HG03565 (cell line): ENCODE data around the gene MATN1.
"Not testable (repeated sequence)": the region's sequence is repeated elsewhere in the genome, so short reads cannot be mapped to it uniquely, and the experiment has no call there.

ENCODE experiments used
- ATAC-seq: cut with Tn5 transposase; IDR thresholded peaks from one replicate; pipeline ENCODE4 v1.9.1; 2021; ENCODE audit warnings: mild to moderate bottlenecking, moderate library complexity; ENCODE audit not compliant: unreplicated experiment

The MATN1 gene, protein sequence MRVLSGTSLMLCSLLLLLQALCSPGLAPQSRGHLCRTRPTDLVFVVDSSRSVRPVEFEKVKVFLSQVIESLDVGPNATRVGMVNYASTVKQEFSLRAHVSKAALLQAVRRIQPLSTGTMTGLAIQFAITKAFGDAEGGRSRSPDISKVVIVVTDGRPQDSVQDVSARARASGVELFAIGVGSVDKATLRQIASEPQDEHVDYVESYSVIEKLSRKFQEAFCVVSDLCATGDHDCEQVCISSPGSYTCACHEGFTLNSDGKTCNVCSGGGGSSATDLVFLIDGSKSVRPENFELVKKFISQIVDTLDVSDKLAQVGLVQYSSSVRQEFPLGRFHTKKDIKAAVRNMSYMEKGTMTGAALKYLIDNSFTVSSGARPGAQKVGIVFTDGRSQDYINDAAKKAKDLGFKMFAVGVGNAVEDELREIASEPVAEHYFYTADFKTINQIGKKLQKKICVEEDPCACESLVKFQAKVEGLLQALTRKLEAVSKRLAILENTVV

DNA sequence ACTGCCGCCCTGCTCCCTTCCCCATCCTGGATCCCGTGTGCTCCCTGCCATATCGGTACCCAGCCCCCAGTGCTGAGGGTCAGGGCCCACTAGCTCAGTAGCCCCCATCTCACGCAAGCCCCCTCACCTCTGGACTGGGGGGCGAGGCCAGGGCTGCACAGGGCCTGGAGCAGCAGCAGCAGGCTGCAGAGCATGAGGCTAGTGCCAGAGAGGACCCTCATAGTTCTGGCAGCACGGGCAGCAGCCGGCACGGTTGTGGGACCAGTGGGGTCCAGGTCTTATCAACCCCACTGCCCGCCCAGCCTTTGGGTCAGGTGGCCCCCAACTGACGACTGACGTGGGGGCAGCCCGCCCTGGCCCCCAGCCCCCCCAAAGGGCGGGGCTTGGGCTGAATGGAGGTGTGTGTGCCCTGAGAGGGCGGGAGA, at the start of gene MATN1:
Gene MATN1, minus strand, starts transcription at position 255 of the 425 bp plus-strand sequence. Its CDS starts 34 bp downstream, at position 221.
- no peak for ATAC-seq

DNA sequence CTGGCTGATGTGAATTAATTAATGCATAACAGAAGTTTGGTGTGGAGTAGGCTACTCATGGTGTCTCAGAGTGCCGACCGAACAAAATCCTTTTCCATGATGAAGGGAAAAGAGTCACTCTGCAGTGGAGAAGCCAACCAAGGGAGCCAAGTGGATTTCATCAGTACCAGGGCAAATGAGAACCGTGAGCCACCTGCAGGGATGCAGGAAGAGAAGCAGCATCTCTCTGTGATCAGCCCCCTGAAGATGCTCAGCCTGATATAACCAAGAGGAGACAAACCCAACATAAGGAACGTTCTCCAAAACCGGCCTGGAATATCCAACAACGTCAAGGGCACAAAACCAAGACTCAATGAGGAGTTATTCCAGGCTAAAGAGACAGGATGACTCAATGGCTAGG, 47.6 kb upstream of the MATN1 start:
- ATAC-seq = no peak

DNA sequence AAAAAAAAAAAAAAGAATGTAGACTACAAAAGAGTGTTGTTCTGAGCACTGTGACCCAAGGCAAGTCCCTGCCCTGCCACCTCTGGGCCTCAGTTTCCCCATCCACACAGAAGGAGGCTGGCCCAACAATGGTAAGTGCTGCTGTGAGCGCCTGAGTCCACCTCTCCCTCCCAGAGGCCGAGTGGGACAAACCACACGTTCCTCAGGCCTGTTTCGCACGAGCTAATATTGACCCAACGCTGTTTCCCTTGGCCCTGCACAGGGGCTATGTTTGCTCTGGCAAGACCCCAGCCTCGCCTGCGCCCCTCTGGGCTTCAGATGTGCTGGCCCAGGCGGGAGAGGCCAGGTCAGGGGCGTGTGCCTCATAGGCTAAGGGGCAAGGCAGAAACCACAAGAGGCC, 46.8 kb upstream of the MATN1 start:
- ATAC-seq = no peak

DNA sequence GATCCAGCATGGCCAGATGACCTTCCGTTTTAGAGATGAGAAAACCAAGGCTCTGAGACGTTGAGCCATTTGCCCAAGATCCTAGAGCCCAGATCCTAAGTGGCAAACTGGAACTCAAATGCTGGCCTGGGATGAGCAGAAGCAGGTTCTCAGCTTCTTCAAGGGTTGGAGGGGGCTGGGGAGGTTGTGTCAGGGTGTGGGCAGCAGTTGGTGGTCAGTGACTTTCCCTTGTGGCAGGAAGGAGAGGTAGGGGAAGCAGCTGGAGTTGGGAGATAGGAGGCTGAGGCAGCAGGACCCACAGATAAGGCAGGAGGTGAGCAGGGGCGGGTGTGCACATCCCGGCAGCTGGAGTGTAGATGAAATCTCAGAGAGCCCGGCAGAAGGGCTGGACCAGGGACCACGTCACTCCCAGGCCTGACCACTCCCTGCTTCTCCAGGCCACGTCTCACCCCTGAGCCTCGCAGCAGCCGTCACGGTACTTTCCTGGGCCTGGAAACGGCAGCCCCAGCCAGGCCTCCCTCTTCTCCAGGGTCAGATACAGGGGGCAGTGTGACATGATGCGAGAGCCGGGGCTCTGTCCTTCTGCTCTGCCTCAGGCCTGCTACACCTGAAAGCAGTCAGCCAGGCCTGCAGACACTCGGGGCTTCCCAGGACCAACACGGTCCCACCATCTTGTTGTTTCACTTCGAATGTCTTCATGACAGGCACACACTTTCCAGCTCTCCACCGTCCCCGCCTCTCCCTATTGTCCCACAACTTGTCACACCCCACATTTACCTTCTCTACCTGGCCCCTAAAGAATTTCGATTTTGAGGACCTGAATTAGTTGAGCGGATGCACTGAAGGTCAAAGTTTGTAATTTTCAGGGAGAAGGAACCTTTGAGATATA, 45.7 kb upstream of the MATN1 start:
- no peak for ATAC-seq

DNA sequence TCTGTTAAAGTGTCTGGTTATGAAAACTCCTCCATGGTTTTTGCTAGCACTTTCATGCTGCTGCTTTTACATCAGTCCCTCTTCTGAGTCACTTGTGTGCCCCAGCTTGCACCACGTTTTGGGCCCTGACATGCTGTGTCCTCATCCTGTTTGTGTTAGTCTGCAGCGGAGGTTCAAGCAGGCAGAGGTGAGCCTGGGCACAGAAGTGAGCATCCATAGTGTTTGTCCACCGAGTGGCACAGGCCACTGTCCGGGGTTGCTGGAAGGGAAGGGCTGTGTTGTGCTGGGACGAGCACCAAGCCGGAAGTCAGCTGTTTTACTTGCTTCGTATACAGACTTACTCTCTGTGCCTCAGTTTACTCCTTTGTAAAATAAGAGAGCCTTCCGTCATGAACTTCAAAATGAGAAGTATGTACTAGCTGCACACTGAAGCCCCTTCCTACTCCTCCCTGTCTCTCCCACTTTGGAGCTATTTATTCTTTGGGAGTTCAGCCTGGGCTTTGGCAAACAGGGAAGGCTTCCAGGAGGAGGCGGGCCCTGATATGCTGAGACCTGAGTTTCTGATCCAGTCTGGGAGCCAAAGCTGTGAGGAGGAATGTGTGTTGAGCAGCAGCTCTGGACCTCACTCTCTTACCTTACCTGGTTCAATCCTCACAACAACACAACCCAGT, 44.9 kb upstream of the MATN1 start:
- no peak for ATAC-seq

DNA sequence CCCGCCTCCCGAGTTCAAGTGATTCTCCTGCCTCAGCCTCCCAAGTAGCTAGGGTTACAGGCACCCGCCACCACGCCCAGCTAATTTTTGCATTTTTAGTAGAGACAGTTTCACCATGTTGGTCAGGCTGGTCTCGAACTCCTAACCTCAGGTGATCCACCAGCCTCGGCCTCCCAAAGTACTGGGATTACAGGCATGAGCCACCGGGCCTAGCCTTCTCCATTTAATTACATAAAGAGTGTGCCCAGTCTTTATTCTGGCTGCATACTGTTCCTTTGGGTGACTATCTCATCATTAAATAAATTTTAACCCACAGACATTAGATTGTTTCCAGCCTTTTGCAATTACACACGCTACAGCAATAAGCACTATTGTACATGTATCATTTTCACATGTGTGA, 43.6 kb upstream of the MATN1 start:
- ATAC-seq = not testable (repeated sequence)

DNA sequence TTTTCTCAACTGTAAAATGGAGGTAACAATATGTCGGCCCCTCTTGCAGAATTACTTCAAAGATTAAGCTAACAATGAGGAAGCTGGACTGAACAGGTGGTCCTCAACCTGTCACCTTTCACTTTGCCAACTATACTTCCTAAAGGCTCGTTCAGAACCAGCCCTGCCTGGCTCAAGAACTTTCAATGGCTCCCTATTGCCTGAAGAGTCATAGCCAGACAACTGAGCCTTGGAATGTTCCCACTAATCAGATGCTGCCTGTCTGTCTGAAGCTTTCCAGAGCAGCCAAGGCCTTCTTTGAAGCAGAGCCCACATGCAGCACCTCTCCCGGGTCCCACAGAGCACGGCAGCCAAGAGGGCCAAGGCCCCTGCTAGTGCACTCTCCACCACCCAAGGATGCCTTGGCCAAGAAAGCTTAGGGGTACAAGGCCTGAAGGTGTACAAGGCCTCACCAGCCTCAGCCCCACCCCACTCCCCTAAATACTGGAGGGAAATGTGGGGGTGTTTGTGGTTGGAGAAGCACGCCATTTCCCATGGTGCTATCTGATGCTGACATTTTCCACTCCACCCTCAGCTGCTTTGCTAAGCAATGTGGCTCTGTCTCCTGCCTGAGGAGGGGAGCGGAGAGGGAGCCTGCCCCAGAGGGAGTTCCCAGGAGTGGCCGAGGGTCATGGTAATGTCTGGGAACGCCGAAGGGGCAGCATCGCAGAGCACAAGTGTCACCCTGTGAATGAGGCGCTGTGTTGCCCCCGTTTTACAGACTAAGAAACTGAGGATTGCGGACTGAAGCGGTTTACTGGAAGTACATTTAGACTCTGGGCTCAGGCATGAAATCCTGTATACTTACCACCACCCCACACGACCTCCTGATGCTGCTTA, 42.4 kb upstream of the MATN1 start:
- no peak for ATAC-seq

DNA sequence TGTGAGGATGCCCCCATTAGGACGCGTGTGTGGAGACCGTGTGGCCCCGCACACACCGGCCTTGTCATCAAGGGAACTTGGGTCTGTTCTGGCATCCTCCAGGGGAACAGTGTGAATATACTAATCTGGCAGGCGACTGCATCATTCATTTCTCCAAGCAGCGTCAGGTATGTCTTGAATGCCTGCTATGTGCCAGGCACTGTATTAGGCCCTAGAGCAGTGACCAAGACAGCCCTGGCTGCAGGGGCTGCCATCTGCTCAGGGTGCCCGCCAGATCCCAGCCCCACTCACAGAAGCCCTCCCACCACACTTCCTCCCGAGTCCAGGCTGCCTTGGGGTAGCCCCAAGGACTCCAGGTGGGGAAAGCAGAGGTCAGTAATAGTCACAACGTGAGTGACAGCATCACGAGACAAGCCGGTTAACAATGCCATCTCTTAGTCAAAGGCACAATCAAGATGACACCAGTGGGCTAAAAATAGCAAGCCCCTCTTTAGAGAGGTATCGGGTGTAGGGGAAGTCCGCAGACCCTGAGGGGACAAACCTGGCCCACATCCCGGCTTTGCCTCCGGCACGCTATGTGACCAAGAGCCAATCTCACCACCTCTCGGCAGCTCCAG, 41.7 kb upstream of the MATN1 start:
- ATAC-seq = peak; percentile 47

DNA sequence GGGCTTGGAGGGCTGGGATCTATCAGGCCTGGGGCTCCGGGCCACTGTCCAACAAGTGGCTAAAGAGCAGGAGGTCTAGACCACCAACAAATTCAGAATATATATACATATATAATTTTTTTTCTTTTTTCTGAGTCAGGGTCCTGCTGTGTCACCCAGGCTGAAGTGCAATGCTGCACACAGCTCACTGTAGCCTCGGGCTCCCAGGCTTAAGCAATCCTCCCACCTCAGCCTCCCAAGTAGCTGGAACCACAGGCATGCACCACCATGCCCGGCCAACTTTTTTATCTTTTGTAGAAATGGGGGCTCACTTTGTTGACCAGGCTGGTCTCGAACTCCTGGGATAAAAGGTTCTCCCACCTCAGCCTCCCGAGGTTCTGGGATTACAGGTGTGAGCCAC, 41.0 kb upstream of the MATN1 start:
- no peak for ATAC-seq

DNA sequence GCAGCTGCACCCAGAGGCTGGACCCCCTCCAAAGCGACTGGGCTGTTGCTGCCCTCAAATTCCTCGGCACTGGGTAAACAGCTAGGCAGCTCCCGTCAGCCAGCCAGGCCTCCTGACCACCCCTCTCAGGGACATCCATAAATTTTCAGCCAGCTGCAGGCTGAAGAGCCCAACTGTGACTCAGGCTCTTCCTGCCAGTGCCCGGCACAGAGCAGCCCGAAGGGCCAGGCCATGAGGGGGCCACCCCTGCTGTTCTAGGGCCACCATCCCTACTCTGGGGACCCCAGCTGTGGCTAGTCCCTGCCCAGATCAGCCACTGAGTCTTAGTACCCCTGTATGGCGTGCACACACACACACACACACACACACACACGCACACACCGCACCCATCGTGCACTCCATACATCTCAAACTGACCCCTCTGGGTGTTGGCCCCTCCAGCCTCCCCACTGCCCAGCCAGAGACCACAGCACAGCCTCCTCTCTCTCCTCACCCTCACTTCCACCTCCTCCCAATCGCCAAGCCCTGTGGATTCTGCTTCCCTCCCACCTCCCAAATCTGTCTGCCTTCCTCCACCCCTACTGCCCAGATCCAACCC, 40.4 kb upstream of the MATN1 start:
- no peak for ATAC-seq

DNA sequence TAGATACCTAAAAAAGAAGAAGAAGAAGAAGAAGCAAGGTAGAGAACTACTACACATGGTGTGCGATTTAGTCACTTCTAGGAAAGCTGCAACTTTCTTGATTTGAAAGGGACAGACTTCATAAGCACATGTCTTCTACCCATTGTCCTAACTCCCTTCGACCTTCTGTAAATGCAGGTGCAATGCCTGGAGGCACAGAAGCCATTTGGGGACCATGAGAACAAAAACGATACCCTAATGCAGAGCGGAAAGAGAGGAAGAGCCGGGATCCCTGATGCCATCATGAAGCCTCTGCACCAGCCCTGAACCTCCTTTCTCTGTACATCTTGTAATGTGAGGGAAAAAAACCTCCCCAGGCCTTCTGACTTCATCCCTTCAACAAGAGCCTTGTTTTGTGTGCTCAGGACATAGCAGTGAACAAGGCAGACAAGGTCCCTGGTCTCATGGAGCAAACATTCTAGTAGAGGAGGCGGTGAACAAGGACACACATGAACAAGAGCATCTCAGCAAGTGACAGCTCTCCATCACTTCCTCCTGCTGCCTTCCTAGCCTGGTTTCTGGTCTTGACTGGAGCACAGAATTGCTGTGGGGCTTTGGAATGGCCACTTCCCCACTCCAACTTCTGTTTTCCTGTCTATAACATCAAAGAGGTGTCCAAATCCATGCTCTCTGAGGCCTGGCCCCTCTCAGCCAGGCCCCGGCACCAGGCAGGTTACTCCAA, 39.7 kb upstream of the MATN1 start:
- no peak for ATAC-seq

DNA sequence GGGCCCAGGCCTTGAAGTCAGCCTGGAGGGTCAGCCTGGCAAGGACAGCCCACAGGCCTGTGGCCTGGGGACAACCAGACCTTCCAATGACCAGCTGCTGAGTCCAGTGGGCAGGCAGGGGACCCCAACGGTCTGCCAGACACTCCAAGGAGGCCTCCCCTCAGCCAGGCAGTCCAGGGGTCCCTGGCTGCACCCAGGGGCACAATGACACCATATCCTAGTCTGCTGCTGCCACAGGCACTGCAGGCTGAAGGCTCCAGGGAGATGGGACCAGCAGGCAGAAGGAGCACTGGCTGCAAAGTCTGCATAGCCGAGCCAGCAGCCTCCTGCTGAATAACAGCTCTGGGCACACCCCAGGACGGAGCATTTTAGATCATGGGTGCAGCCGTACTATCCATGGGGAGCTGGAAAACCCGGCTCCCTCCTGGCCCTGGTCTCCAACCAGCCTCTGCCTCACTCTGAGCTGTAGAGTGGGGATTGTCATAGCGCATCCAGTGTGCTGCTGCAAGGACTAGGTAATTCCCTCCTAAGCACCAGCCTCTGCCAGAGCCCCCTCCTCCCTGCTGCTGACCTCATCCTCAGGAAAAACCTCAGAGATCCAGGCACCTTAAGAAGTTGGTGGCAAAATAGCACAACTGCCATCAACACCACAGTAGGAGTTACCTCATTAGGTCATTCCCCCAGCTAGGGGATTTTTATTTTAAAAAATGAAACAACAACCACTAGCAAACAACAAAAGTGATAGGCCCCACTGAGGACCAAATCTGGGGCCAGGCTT, 39.0 kb upstream of the MATN1 start:
- ATAC-seq = no peak

DNA sequence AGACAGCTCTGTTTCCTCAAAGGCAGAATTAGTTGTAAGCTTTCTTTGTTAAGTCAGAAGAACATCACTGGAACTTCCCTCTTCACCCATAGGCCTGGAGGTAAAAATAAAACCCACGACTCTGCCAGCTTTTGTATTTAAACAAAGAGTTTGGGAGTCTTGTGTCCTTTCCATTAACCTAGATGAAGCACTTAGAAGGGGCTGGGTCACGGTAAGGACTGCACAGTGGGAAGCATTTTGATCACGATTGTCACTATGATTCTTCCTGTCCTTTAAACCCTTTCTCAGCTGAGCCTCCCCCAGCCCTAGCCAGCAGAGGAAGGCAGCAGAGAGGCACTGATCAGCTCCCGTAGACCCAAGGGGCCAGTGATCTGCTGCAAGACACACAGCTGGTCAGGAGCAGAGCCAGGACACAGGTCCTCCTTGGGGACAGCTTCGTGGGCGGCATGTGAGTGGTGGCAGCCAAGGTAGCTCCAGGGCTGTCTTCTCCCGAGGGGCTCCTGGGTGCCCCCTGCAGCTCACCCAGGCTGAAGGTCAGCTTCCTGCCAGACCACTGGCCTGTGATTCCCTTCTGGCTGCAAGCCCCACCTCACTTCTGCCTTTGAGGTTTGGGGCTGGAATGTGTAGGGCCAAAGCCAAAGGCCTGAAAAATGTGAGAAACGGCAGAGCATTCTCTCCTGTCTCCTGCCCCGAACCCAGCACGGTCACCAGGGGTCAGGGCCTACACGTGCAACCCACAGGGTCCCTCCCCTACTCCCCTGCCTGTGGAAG, 38.2 kb upstream of the MATN1 start:
- ATAC-seq = no peak

DNA sequence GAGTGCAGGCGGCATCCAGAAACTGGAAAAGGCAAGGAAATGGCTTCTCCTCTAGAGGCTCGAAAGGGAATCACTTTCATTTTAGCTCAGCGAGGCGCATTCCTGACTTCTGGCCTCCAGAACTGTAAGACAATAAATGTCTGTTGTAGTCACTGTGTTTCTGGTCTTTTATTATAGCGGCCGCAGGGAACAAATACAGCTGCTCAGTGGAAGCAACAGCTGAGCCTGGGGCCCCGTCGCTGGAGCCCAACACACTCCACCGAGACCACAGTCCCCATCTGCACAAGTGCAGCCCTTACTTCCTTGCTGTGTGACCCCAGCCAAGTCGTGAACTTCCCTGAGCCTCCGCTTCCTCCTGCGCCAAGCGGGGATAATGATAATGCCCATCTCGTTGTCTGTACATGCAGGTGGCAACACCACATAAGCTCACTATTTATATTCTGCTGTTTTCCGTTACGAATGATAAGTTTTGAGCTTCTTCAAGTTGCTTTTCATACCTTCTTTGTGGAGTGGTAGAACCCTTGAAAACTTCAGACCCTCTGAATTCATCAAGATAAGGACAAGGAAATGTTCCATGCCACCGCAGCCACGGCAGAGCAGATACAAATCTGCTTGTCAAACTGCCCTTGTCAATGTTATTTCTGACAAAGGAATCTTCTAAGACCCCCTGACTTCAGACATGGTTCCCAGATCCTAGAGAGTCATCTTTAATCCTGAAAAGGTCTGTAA, 37.4 kb upstream of the MATN1 start:
- ATAC-seq = no peak

DNA sequence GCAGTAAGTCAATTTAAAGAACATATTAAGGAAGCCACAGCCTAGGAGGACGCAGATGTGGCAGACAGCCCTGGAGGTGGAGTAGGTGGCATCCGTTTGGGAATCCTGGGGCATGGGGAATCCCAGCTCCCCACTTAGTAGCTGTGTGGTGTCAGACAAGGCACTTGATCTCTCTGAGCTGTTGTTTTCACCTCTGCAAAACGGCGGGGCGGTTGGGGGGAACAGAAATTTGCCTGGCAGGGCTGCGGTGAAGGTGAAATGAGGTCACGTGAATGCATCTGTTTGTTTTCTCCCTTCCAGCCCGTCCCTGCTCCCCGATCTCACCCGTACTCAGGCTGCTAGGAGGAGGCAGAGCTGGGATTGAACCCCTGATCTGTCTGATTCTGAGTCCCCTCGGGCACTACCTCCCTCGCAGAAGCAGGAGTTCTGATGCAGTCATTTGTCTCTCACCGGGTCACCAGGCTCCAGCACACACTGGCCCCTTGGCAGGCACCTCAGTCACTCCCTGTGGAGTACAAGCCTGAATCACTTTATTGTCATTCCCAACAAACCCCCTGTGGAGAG, 36.4 kb upstream of the MATN1 start:
- no peak for ATAC-seq

DNA sequence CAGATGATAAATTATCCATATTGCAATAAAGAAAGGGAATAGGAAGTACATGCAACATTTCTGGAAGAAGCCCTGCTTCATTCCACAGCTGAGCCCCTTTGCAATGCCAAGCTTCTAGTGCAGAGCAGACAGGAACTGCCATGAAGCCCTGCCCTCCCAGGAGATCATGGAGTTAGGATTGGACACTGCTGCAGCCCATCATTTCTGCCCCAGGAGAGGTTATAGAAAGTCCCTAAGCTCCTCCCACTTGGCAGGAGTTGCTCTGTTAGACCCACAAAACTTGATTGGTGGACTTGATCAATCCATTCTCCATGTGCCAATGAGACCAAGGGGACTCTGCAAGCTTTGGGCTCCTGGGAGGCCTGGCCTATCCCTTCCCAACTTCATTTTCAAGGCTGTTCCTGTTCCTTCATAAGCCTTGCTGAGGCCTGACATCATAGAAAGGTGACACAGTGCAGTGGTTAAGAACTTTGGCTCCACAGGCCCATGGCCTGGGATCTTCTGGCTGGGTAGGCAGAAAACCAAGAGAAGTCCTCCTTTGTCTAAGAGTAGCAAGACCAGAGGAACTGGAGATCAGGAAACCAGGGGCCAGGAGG, 35.5 kb upstream of the MATN1 start:
- ATAC-seq = no peak
